Activated CD8-positive, alpha-beta memory T cell treated with anti-CD3 and anti-CD28 coated beads, Interleukin-2, amount 50 U/mL, for 48 hours (primary cell): ENCODE measurements around the gene ZNF276.
"Not testable (repeated sequence)": the region's sequence is repeated elsewhere in the genome, so short reads cannot be mapped to it uniquely, and the experiment has no call there.

Source experiments
- DNase-seq: peaks from one replicate; pipeline ENCODE4 v3.0.0-alpha.2; 2020

ZNF276 gene

GRCh38 chr16:89720813-89721545, at the start of gene ZNF276, which contains the start of gene VPS9D1:
TSS of gene ZNF276 (plus strand) at chr16:89721537. CDS start at chr16:89721641, 104 bp downstream.
TSS of gene VPS9D1 (minus strand) at chr16:89720898. CDS start at chr16:89720861, 37 bp downstream.
- peak; percentile 93 for DNase-seq

- DNase-seq, result not testable (repeated sequence)
Observed at GRCh38 chr16:89671565-89671964, 49.8 kb upstream of the ZNF276 start.

GRCh38 chr16:89672177-89672941, 49.0 kb upstream of the ZNF276 start:
- no peak for DNase-seq

- no peak for DNase-seq
Observed at GRCh38 chr16:89678258-89678657, 43.1 kb upstream of the ZNF276 start.

GRCh38 chr16:89685916-89686315, 35.4 kb upstream of the ZNF276 start:
- DNase-seq, result no peak

GRCh38 chr16:89686520-89687091, 34.7 kb upstream of the ZNF276 start, which contains the start of gene CDK10:
TSS of gene CDK10 (plus strand) at chr16:89686689. CDS start at chr16:89686711, 22 bp downstream.
- peak; percentile 98 for DNase-seq

- DNase-seq, result peak; percentile 73
Observed at GRCh38 chr16:89687092-89687940, 34.0 kb upstream of the ZNF276 start.

GRCh38 chr16:89688395-89688794, 32.9 kb upstream of the ZNF276 start:
- DNase-seq, result no peak

GRCh38 chr16:89689142-89689541, 32.2 kb upstream of the ZNF276 start:
- DNase-seq, result no peak

GRCh38 chr16:89689621-89690020, 31.7 kb upstream of the ZNF276 start:
- not testable (repeated sequence) for DNase-seq

GRCh38 chr16:89690392-89690901, 30.9 kb upstream of the ZNF276 start:
- no peak for DNase-seq

- no peak for DNase-seq
Observed at GRCh38 chr16:89691231-89691985, 29.9 kb upstream of the ZNF276 start.

GRCh38 chr16:89691986-89692569, 29.3 kb upstream of the ZNF276 start:
- DNase-seq, result no peak

- no peak for DNase-seq
Observed at GRCh38 chr16:89693289-89693731, 28.0 kb upstream of the ZNF276 start.

- DNase-seq, result no peak
Observed at GRCh38 chr16:89693931-89694783, 27.2 kb upstream of the ZNF276 start.

- DNase-seq, result not testable (repeated sequence)
Observed at GRCh38 chr16:89694784-89695085, 26.6 kb upstream of the ZNF276 start.

- no peak for DNase-seq
Observed at GRCh38 chr16:89695086-89695874, 26.1 kb upstream of the ZNF276 start.

- DNase-seq, result no peak
Observed at GRCh38 chr16:89695875-89696669, 25.3 kb upstream of the ZNF276 start.
